ENCODE measurements around the gene RFNG. TPM values are rescaled to one million over a fixed set of nuclear protein-coding genes. Genes with fewer than 3 reads are reported as not detected.

Gene RFNG
- total and polyA plus RNA-seq, 2 of the 4 experiments (the other 2 are of a cell fraction), result 6.8 to 47.3 TPM

GRCh38 chr17:82048571-82048971, 3.0 kb downstream of the RFNG start:
- Histone ChIP-seq H3K56ac (ENCODE audit: extremely low read depth, insufficient read depth, low read length) (no peak overlapping the region), H4K8ac (ENCODE audit: low read depth in 2 of 2, low read length in 2 of 2) (no peak overlapping the region), H2AFZ (replicated peaks; ENCODE audit: low read length, poor library complexity) (no peak overlapping the region), H3K9me1 (ENCODE audit: insufficient read depth, low read length) (peaks cover 7% of the 10 kb centered on the region), H3K36me3 (ENCODE audit: control insufficient read depth, insufficient read depth, low read length) (peaks cover 31% of the 10 kb centered on the region), H4K20me1 (ENCODE audit: insufficient read depth, low read length) (peaks cover 7% of the 10 kb centered on the region), H3K27me3 (ENCODE audit: control insufficient read depth, insufficient read depth, low read length) (no peaks in the 10 kb centered on the region), H2AK9ac (replicated peaks; ENCODE audit: low read depth, low read length, poor library complexity) (no peak overlapping the region), H3K18ac (ENCODE audit: low read depth, low read length) (no peak overlapping the region), H3K9ac (ENCODE audit: low read depth, low read length) (no peak overlapping the region), H3K4me2 (ENCODE audit: low read depth, low read length) (no peak overlapping the region), H3K4me1 (ENCODE audit: control insufficient read depth, insufficient read depth, low read length) (peaks cover 18% of the 10 kb centered on the region), H4K5ac (ENCODE audit: low read depth, low read length) (no peak overlapping the region), H2BK5ac (ENCODE audit: low read depth, low read length, poor library complexity, severe bottlenecking) (no peak overlapping the region), H3K79me1 (ENCODE audit: low read depth in 1 of 2, low read length in 2 of 2) (peaks cover 10 to 32% of the 10 kb centered on the region in 2 experiments), H2BK20ac (ENCODE audit: low read depth, low read length) (no peak overlapping the region), H2AK5ac (ENCODE audit: low read depth, low read length) (no peak overlapping the region), H3K27ac (ENCODE audit: insufficient read depth, low read length) (no peak overlapping the region), H4K91ac (ENCODE audit: insufficient read depth, low read depth, low read length) (no peak overlapping the region), H3K4ac (ENCODE audit: low read depth, low read length) (no peak overlapping the region), H2BK120ac (ENCODE audit: low read depth, low read length) (no peak overlapping the region), H3K14ac (replicated peaks; ENCODE audit: low read depth, low read length) (no peak overlapping the region), H2BK15ac (ENCODE audit: low read depth, low read length) (no peak overlapping the region), H3K23ac (ENCODE audit: low read depth, low read length) (no peak overlapping the region), H3K9me3 (ENCODE audit: control insufficient read depth, insufficient read depth, low read length) (no peaks in the 10 kb centered on the region), H3K4me3 (ENCODE audit: insufficient read depth, low read depth, low read length) (no peak overlapping the region)
- intact Hi-C loops (cut with micrococcal nuclease) (no loop called here), dilution Hi-C loops (cut with HindIII; ENCODE audit: low sequenced_read_pairs, unreplicated experiment) (no loop called here), in situ Hi-C loops (cut with MboI; ENCODE audit: low sequenced_read_pairs) (no loop called here)
- TF ChIP-seq, protein P1, sequence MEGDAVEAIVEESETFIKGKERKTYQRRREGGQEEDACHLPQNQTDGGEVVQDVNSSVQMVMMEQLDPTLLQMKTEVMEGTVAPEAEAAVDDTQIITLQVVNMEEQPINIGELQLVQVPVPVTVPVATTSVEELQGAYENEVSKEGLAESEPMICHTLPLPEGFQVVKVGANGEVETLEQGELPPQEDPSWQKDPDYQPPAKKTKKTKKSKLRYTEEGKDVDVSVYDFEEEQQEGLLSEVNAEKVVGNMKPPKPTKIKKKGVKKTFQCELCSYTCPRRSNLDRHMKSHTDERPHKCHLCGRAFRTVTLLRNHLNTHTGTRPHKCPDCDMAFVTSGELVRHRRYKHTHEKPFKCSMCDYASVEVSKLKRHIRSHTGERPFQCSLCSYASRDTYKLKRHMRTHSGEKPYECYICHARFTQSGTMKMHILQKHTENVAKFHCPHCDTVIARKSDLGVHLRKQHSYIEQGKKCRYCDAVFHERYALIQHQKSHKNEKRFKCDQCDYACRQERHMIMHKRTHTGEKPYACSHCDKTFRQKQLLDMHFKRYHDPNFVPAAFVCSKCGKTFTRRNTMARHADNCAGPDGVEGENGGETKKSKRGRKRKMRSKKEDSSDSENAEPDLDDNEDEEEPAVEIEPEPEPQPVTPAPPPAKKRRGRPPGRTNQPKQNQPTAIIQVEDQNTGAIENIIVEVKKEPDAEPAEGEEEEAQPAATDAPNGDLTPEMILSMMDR (conservative IDR thresholded peaks at IDR 0.05; ENCODE audit: low read depth, low read length), result no peak
- TF ChIP-seq CEBPB (IDR thresholded peaks at IDR 0.05; ENCODE audit: low read depth, low read length) (no peak), RFX5 (IDR thresholded peaks at IDR 0.05; ENCODE audit: low read depth, low read length) (no peak), NFE2L2 (IDR thresholded peaks at IDR 0.05; ENCODE audit: low read depth, low read length) (no peak), CHD1 (IDR thresholded peaks at IDR 0.05; ENCODE audit: low read depth, low read length) (no peak), SMC3 (IDR thresholded peaks at IDR 0.05; ENCODE audit: low read depth, low read length) (no peak), POLR2A (IDR thresholded peaks at IDR 0.05; ENCODE audit: low read depth, low read length) (no peak), RCOR1 (IDR thresholded peaks at IDR 0.05; ENCODE audit: insufficient replicate concordance, low read length) (no peak), USF2 (IDR thresholded peaks at IDR 0.05; ENCODE audit: low read depth, low read length) (no peak), MAFK (IDR thresholded peaks at IDR 0.05; ENCODE audit: low read depth, low read length) (no peak), FOS (IDR thresholded peaks at IDR 0.05; ENCODE audit: low read depth, low read length) (no peak), RAD21 (IDR thresholded peaks at IDR 0.05; ENCODE audit: low read length) (no peak), MAZ (IDR thresholded peaks at IDR 0.05; ENCODE audit: borderline replicate concordance, low read depth, low read length) (no peak), MXI1 (IDR thresholded peaks at IDR 0.05; ENCODE audit: borderline replicate concordance, low read depth, low read length) (no peak), BHLHE40 (IDR thresholded peaks at IDR 0.05; ENCODE audit: low read depth, low read length) (no peak)
- TF ChIP-seq, protein P2, sequence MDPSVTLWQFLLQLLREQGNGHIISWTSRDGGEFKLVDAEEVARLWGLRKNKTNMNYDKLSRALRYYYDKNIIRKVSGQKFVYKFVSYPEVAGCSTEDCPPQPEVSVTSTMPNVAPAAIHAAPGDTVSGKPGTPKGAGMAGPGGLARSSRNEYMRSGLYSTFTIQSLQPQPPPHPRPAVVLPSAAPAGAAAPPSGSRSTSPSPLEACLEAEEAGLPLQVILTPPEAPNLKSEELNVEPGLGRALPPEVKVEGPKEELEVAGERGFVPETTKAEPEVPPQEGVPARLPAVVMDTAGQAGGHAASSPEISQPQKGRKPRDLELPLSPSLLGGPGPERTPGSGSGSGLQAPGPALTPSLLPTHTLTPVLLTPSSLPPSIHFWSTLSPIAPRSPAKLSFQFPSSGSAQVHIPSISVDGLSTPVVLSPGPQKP (IDR thresholded peaks at IDR 0.05; ENCODE audit: borderline replicate concordance, low read depth, low read length), result no peak
- POLR2A ChIA-PET (ENCODE audit: unreplicated experiment), result no interaction called here
- no CpG with 5 or more reads among the region's 20 CpGs for WGBS, 2 experiments (ENCODE audit: extremely low coverage in 2 of 2, insufficient read length in 1 of 2)
- no TSS peak for BruUV-seq (replicated peaks)
- CTCF ChIA-PET, result no interaction called here
- no peak for DNase-seq
- ATAC-seq (ENCODE audit: low read depth), result no peak
